ENCODE measurements around the gene CCDC136. TPM values are rescaled to one million over a fixed set of nuclear protein-coding genes. Genes with fewer than 3 reads are reported as not detected.
A peak's percentile ranks its signal among the peaks of the same experiment; 100 is the strongest.

The CCDC136 gene
- total RNA-seq, 2 donors from 2014 or later, result 46.0 to 51.2 TPM

GRCh38 chr7:128781126-128781525 lies 10.6 kb upstream of the CCDC136 start:
- no peaks in the 10 kb centered on the region for H3K36me3 ChIP-seq (ENCODE audit: control insufficient read depth, insufficient read depth, low read length)
- peaks cover 8% of the 10 kb centered on the region for H3K27me3 ChIP-seq (ENCODE audit: control insufficient read depth, insufficient read depth, low read length, poor library complexity, severe bottlenecking)
- peaks cover 14% of the 10 kb centered on the region for H3K4me1 Mint-ChIP-seq
- H3K4me3 ChIP-seq (ENCODE audit: low read length), result no peak overlapping the region
- peaks cover 8% of the 10 kb centered on the region for H3K9me3 ChIP-seq (ENCODE audit: control insufficient read depth, low read length)
- WGBS, 2 experiments (ENCODE audit: insufficient coverage in 1 of 2, insufficient read length in 1 of 2), result 91% methylated on average over 5 of the region's 5 CpGs; no CpG with 5 or more reads in 1 of the 2 experiments
- no peaks in the 10 kb centered on the region for H3K4me1 ChIP-seq (ENCODE audit: control insufficient read depth, insufficient read depth, low read length)
- TF ChIP-seq, protein P1, sequence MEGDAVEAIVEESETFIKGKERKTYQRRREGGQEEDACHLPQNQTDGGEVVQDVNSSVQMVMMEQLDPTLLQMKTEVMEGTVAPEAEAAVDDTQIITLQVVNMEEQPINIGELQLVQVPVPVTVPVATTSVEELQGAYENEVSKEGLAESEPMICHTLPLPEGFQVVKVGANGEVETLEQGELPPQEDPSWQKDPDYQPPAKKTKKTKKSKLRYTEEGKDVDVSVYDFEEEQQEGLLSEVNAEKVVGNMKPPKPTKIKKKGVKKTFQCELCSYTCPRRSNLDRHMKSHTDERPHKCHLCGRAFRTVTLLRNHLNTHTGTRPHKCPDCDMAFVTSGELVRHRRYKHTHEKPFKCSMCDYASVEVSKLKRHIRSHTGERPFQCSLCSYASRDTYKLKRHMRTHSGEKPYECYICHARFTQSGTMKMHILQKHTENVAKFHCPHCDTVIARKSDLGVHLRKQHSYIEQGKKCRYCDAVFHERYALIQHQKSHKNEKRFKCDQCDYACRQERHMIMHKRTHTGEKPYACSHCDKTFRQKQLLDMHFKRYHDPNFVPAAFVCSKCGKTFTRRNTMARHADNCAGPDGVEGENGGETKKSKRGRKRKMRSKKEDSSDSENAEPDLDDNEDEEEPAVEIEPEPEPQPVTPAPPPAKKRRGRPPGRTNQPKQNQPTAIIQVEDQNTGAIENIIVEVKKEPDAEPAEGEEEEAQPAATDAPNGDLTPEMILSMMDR (conservative IDR thresholded peaks at IDR 0.05), result no peak
- H3K27me3 Mint-ChIP-seq (ENCODE audit: insufficient read depth), result peaks cover 8% of the 10 kb centered on the region
- H3K9me3 Mint-ChIP-seq, result peaks cover 25% of the 10 kb centered on the region
- no peak for DNase-seq
- H3K27ac Mint-ChIP-seq, result no peak overlapping the region
- no peak overlapping the region for H3K27ac ChIP-seq (ENCODE audit: low read depth, low read length)
- H3K36me3 Mint-ChIP-seq (ENCODE audit: low read depth), result no peaks in the 10 kb centered on the region
- no peak overlapping the region for H3K4me3 Mint-ChIP-seq
- no peak overlapping the region for H3K9ac ChIP-seq (ENCODE audit: extremely low read depth, low read length, poor library complexity, severe bottlenecking)

- H3K27me3 Mint-ChIP-seq (ENCODE audit: insufficient read depth), result peaks cover 13% of the 10 kb centered on the region
- H3K9me3 ChIP-seq (ENCODE audit: control insufficient read depth, low read length), result peaks cover 8% of the 10 kb centered on the region
- H3K9ac ChIP-seq (ENCODE audit: extremely low read depth, low read length, poor library complexity, severe bottlenecking), result no peak overlapping the region
- peaks cover 14% of the 10 kb centered on the region for H3K4me1 Mint-ChIP-seq
- no peaks in the 10 kb centered on the region for H3K36me3 ChIP-seq (ENCODE audit: control insufficient read depth, insufficient read depth, low read length)
- H3K4me3 Mint-ChIP-seq, result no peak overlapping the region
- H3K27ac ChIP-seq (ENCODE audit: low read depth, low read length), result no peak overlapping the region
- H3K4me1 ChIP-seq (ENCODE audit: control insufficient read depth, insufficient read depth, low read length), result no peaks in the 10 kb centered on the region
- no peak for DNase-seq
- WGBS, 2 experiments (ENCODE audit: insufficient coverage in 1 of 2, insufficient read length in 1 of 2), result 95 to 100% methylated on average over 1 to 3 of the region's 3 CpGs
- TF ChIP-seq, protein P1 (conservative IDR thresholded peaks at IDR 0.05), result no peak
- peaks cover 19% of the 10 kb centered on the region for H3K9me3 Mint-ChIP-seq
- peaks cover 14% of the 10 kb centered on the region for H3K27me3 ChIP-seq (ENCODE audit: control insufficient read depth, insufficient read depth, low read length, poor library complexity, severe bottlenecking)
- no peak overlapping the region for H3K27ac Mint-ChIP-seq
- no peak overlapping the region for H3K4me3 ChIP-seq (ENCODE audit: low read length)
- H3K36me3 Mint-ChIP-seq (ENCODE audit: low read depth), result no peaks in the 10 kb centered on the region
Measured at GRCh38 chr7:128781851-128782250, 9.9 kb upstream of the CCDC136 start.

GRCh38 chr7:128783143-128783861 lies 8.5 kb upstream of the CCDC136 start:
- peak; percentile 98 for DNase-seq
- TF ChIP-seq, protein P1 (conservative IDR thresholded peaks at IDR 0.05), result no peak
- H3K27ac ChIP-seq (ENCODE audit: low read depth, low read length), result no peak overlapping the region
- Mint-ChIP-seq H3K27ac (peak overlapping the region; percentile 67), H3K9me3 (peaks cover 5% of the 10 kb centered on the region), H3K4me1 (peaks cover 14% of the 10 kb centered on the region), H3K27me3 (ENCODE audit: insufficient read depth) (peaks cover 21% of the 10 kb centered on the region), H3K36me3 (ENCODE audit: low read depth) (no peaks in the 10 kb centered on the region), H3K4me3 (peak overlapping the region; percentile 64)
- no peaks in the 10 kb centered on the region for H3K36me3 ChIP-seq (ENCODE audit: control insufficient read depth, insufficient read depth, low read length)
- H3K9me3 ChIP-seq (ENCODE audit: control insufficient read depth, low read length), result no peaks in the 10 kb centered on the region
- no peak overlapping the region for H3K9ac ChIP-seq (ENCODE audit: extremely low read depth, low read length, poor library complexity, severe bottlenecking)
- peak overlapping the region; percentile 75 for H3K4me3 ChIP-seq (ENCODE audit: low read length)
- no peaks in the 10 kb centered on the region for H3K4me1 ChIP-seq (ENCODE audit: control insufficient read depth, insufficient read depth, low read length)
- 23 to 36% methylated on average over 12 to 15 of the region's 15 CpGs for WGBS, 2 experiments (ENCODE audit: insufficient coverage in 1 of 2, insufficient read length in 1 of 2)
- H3K27me3 ChIP-seq (ENCODE audit: control insufficient read depth, insufficient read depth, low read length, poor library complexity, severe bottlenecking), result peaks cover 28% of the 10 kb centered on the region

Measured in endodermal cell (in vitro differentiated cells).